ENCODE data around the gene CACNA1A. TPM values are rescaled to one million over a fixed set of nuclear protein-coding genes. Genes with fewer than 3 reads are reported as not detected.

The CACNA1A gene
- total RNA-seq, 4 donors from 2014 or later = 0.33 to 0.75 (median 0.43) TPM

DNA sequence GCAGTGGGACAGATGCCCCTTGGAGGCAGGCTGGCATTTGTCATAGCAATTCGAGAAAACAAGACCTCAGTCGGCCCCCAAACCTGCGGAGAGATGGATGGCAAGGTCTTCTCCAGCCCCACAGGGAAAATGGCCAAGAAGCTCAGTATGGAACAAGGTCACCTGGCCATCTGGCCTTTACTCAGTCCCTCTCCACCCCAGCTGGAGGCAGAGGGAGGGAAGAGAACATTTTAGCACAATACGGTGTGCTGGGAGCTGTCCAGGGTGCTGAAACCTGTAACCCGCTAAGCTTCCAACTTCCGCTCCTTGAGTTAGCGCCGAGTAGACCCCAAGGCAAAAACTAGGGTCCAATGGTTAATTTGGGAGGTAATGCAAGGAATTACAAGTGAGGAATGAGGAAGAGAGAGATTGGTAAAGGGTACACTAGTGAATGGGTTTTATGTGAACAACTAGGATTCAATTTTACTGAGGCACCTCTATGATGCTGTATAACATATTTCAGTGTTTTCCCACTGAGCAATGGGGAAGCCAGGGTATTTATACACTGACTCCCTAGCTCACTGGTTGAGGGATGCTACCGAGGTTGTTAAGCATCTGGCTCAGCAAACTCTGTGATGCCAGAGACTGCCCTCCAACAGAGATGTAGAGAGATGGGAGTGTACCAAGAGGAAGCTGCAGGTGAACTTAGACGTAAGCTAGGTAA is 64.3 kb downstream of the CACNA1A start:
- intact Hi-C loops (cut with DNase I) = no loop called here
- H3K27me3 ChIP-seq = no peaks in the 10 kb centered on the region
- no peak for DNase-seq (ENCODE audit: extremely low spot score)
- H3K4me1 ChIP-seq = no peaks in the 10 kb centered on the region
- peaks cover 0 to 5% (median 2%) of the 10 kb centered on the region in 4 donors for H3K9me3 ChIP-seq
- no peak overlapping the region for H3K4me3 ChIP-seq
- WGBS = 34% methylated on average over 10 of the region's 10 CpGs
- TF ChIP-seq POLR2A (IDR thresholded peaks at IDR 0.05; ENCODE audit: low read depth) (no peak), EP300 (IDR thresholded peaks at IDR 0.05) (no peak), POLR2AphosphoS5 (IDR thresholded peaks at IDR 0.05) (no peak)
- TF ChIP-seq, protein P1, sequence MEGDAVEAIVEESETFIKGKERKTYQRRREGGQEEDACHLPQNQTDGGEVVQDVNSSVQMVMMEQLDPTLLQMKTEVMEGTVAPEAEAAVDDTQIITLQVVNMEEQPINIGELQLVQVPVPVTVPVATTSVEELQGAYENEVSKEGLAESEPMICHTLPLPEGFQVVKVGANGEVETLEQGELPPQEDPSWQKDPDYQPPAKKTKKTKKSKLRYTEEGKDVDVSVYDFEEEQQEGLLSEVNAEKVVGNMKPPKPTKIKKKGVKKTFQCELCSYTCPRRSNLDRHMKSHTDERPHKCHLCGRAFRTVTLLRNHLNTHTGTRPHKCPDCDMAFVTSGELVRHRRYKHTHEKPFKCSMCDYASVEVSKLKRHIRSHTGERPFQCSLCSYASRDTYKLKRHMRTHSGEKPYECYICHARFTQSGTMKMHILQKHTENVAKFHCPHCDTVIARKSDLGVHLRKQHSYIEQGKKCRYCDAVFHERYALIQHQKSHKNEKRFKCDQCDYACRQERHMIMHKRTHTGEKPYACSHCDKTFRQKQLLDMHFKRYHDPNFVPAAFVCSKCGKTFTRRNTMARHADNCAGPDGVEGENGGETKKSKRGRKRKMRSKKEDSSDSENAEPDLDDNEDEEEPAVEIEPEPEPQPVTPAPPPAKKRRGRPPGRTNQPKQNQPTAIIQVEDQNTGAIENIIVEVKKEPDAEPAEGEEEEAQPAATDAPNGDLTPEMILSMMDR (IDR thresholded peaks at IDR 0.05) = no peak
- no peaks in the 10 kb centered on the region for H3K36me3 ChIP-seq
- no peak overlapping the region for H3K27ac ChIP-seq (replicated peaks in 1 of 4)

GRCh38 chr19:13437919-13438618 is 68.2 kb downstream of the CACNA1A start:
- Histone ChIP-seq H3K4me3 (no peak overlapping the region), H3K27me3 (no peaks in the 10 kb centered on the region), H3K9me3 (peaks cover 0 to 4% (median 0%) of the 10 kb centered on the region in 4 donors), H3K4me1 (no peaks in the 10 kb centered on the region), H3K36me3 (no peaks in the 10 kb centered on the region), H3K27ac (replicated peaks in 1 of 4) (no peak overlapping the region)
- intact Hi-C loops (cut with DNase I) = no loop called here
- TF ChIP-seq POLR2AphosphoS5 (IDR thresholded peaks at IDR 0.05) = no peak
- TF ChIP-seq POLR2A (IDR thresholded peaks at IDR 0.05; ENCODE audit: low read depth) = no peak
- TF ChIP-seq, protein P1 (IDR thresholded peaks at IDR 0.05) = no peak
- TF ChIP-seq EP300 (IDR thresholded peaks at IDR 0.05) = no peak
- WGBS = 89% methylated on average over 6 of the region's 6 CpGs
- no peak for DNase-seq (ENCODE audit: extremely low spot score)

DNA sequence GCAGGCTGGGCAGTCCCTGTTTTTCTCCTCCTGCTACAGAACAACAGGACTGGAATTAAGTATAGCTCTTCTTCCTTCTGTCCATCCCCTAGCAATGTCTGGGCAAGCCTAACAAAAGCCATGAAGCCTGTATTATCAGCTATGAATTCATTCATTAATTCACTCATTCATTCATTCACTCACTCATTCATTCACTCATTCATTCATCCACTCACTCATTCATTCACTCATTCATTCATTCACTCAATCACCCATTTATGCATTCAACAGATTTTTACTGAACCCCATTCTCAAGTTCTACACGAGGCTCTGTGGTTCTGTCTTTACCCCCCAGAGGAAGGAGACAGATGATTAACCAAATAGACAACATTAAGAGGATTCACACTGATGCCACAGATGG is 69.9 kb downstream of the CACNA1A start:
- intact Hi-C loops (cut with DNase I) = no loop called here
- WGBS = 78% methylated on average over 1 of the region's 1 CpG
- TF ChIP-seq, protein P1 (IDR thresholded peaks at IDR 0.05) = no peak
- H3K9me3 ChIP-seq = no peaks in the 10 kb centered on the region
- no peaks in the 10 kb centered on the region for H3K36me3 ChIP-seq
- no peaks in the 10 kb centered on the region for H3K4me1 ChIP-seq
- DNase-seq (ENCODE audit: extremely low spot score) = no peak
- H3K4me3 ChIP-seq = no peak overlapping the region
- H3K27ac ChIP-seq (replicated peaks in 1 of 4) = no peak overlapping the region
- peaks cover 0 to 5% (median 0%) of the 10 kb centered on the region in 4 donors for H3K27me3 ChIP-seq

GRCh38 chr19:13430790-13431582 is 75.3 kb downstream of the CACNA1A start:
- intact Hi-C loops (cut with DNase I) = loop anchor here (5.0 kb wide), 1 partner anchor 154 kb away; no protein-coding TSS in a partner anchor
- peaks cover 0 to 37% (median 0%) of the 10 kb centered on the region in 4 donors for H3K27me3 ChIP-seq
- DNase-seq (ENCODE audit: extremely low spot score) = no peak
- no peaks in the 10 kb centered on the region for H3K36me3 ChIP-seq
- no peak overlapping the region for H3K27ac ChIP-seq (replicated peaks in 1 of 4)
- no peak for TF ChIP-seq POLR2AphosphoS5 (IDR thresholded peaks at IDR 0.05)
- TF ChIP-seq, protein P1 (IDR thresholded peaks at IDR 0.05) = peak in 2 of 3 experiments; percentile 43 to 51
- no peak overlapping the region for H3K4me3 ChIP-seq
- no peaks in the 10 kb centered on the region for H3K4me1 ChIP-seq
- WGBS = 69% methylated on average over 5 of the region's 5 CpGs
- H3K9me3 ChIP-seq = peaks cover 0 to 11% (median 4%) of the 10 kb centered on the region in 4 donors

Measured in esophagus muscularis mucosa (tissue), 4 donors.